Measurements from ENCODE around the gene SMIM32. TPM values are rescaled to one million over a fixed set of nuclear protein-coding genes. Genes with fewer than 3 reads are reported as not detected.

Gene SMIM32
- total and polyA plus RNA-seq, 2 of the 4 experiments (the other 2 are of a cell fraction), result not detected

- ATAC-seq (ENCODE audit: low read depth), result no peak; the same call in 1 of the 2 replicates
- no CpG with 5 or more reads among the region's 3 CpGs for WGBS, 2 experiments (ENCODE audit: extremely low coverage in 2 of 2, insufficient read length in 1 of 2)
- DNase-seq, result no peak
- dilution Hi-C loops (cut with HindIII; ENCODE audit: low sequenced_read_pairs, unreplicated experiment) (no loop called here), in situ Hi-C loops (cut with MboI; ENCODE audit: low sequenced_read_pairs) (no loop called here), intact Hi-C loops (cut with micrococcal nuclease) (no loop called here)
- H2BK5ac ChIP-seq (ENCODE audit: low read depth, low read length, poor library complexity, severe bottlenecking), result no peak overlapping the region
- peaks cover 12% of the 10 kb centered on the region for H3K9me1 ChIP-seq (ENCODE audit: insufficient read depth, low read length)
- H2BK20ac ChIP-seq (ENCODE audit: low read depth, low read length), result no peak overlapping the region
- peaks cover 68% of the 10 kb centered on the region for H4K20me1 ChIP-seq (ENCODE audit: insufficient read depth, low read length)
- BruUV-seq (replicated peaks), result no TSS peak
- ChIA-PET CTCF (no interaction called here), POLR2A (ENCODE audit: unreplicated experiment) (interaction anchor here (0.6 kb wide), 1 partner anchor 18 kb away, joined by 4 read pairs; no protein-coding TSS in a partner anchor)
- H3K23ac ChIP-seq (ENCODE audit: low read depth, low read length), result no peak overlapping the region
- H3K4me1 ChIP-seq (ENCODE audit: control insufficient read depth, insufficient read depth, low read length), result peaks cover 13% of the 10 kb centered on the region
- no peak overlapping the region for H3K4me2 ChIP-seq (ENCODE audit: low read depth, low read length)
- H3K18ac ChIP-seq (ENCODE audit: low read depth, low read length), result no peak overlapping the region
- no peak overlapping the region for H4K8ac ChIP-seq (ENCODE audit: low read depth in 2 of 2, low read length in 2 of 2)
- TF ChIP-seq RFX5 (IDR thresholded peaks at IDR 0.05; ENCODE audit: low read depth, low read length), result no peak
- H4K91ac ChIP-seq (ENCODE audit: insufficient read depth, low read depth, low read length), result no peak overlapping the region
- H3K9ac ChIP-seq (ENCODE audit: low read depth, low read length), result no peak overlapping the region
- no peak overlapping the region for H2AFZ ChIP-seq (replicated peaks; ENCODE audit: low read length, poor library complexity)
- no peaks in the 10 kb centered on the region for H3K36me3 ChIP-seq (ENCODE audit: control insufficient read depth, insufficient read depth, low read length)
- no peaks in the 10 kb centered on the region for H3K9me3 ChIP-seq (ENCODE audit: control insufficient read depth, insufficient read depth, low read length)
- H4K5ac ChIP-seq (ENCODE audit: low read depth, low read length), result no peak overlapping the region
- H2BK15ac ChIP-seq (ENCODE audit: low read depth, low read length), result no peak overlapping the region
- no peak overlapping the region for H3K4me3 ChIP-seq (ENCODE audit: insufficient read depth, low read depth, low read length)
- no peak overlapping the region for H3K27ac ChIP-seq (ENCODE audit: insufficient read depth, low read length)
- H3K27me3 ChIP-seq (ENCODE audit: control insufficient read depth, insufficient read depth, low read length), result no peaks in the 10 kb centered on the region
- H2AK9ac ChIP-seq (replicated peaks; ENCODE audit: low read depth, low read length, poor library complexity), result no peak overlapping the region
- H3K14ac ChIP-seq (replicated peaks; ENCODE audit: low read depth, low read length), result no peak overlapping the region
- H2AK5ac ChIP-seq (ENCODE audit: low read depth, low read length), result no peak overlapping the region
- no peak overlapping the region for H2BK120ac ChIP-seq (ENCODE audit: low read depth, low read length)
- H3K79me1 ChIP-seq (ENCODE audit: low read depth in 1 of 2, low read length in 2 of 2), result peaks cover 7 to 47% of the 10 kb centered on the region in 2 experiments; a peak in 2 of 4 replicates
- no peak overlapping the region for H3K4ac ChIP-seq (ENCODE audit: low read depth, low read length)
- no peak overlapping the region for H3K56ac ChIP-seq (ENCODE audit: extremely low read depth, insufficient read depth, low read length)
Observed at GRCh38 chr5:136143763-136144162, 49.2 kb downstream of the SMIM32 start.

All from IMR-90 (cell line).